Nephron (organoid): ENCODE results near the gene MMP1.

Source experiments
- H3K27ac Mint-ChIP-seq, 3 experiments: 2 replicates each; pipeline ENCODE4 v1.8.0; 2020; ENCODE audit warnings: mixed read lengths in 3 of 3, mild to moderate bottlenecking in 2 of 3, moderate library complexity in 1 of 3
- H3K27me3 Mint-ChIP-seq: 2 replicates; pipeline ENCODE4 v1.8.0; 2021; ENCODE audit warnings: low read depth, mild to moderate bottlenecking, moderate library complexity, mixed read lengths
- H3K36me3 Mint-ChIP-seq: 2 replicates; pipeline ENCODE4 v1.8.0; 2020; ENCODE audit warnings: low read depth, mixed read lengths
- H3K4me1 Mint-ChIP-seq: 2 replicates; pipeline ENCODE4 v1.8.0; 2020; ENCODE audit warnings: mixed read lengths
- H3K4me3 Mint-ChIP-seq, 3 experiments: 2 replicates each; pipeline ENCODE4 v1.8.0; 2020; ENCODE audit warnings: mild to moderate bottlenecking in 3 of 3, mixed read lengths in 3 of 3, moderate library complexity in 2 of 3
- H3K9me3 Mint-ChIP-seq: 2 replicates; pipeline ENCODE4 v1.8.0; 2020; ENCODE audit warnings: mixed read lengths
- CTCF ChIP-seq, 3 experiments: fragments of 200-600 bp; sonication (generic); IDR thresholded peaks; one replicate each; pipeline ENCODE4 v1.5.0; 2021; ENCODE audit warnings: antibody characterized with exemption in 3 of 3; ENCODE audit not compliant: unreplicated experiment in 3 of 3

Gene MMP1

GRCh38 chr11:102798012-102798746, at the start of gene MMP1:
Gene MMP1 (minus strand): TSS chr11:102798160. CDS start chr11:102798092, 68 bp downstream.
- Mint-ChIP-seq H3K9me3 (no peaks in the 10 kb centered on the region), H3K27me3 (peaks cover 7% of the 10 kb centered on the region), H3K36me3 (no peaks in the 10 kb centered on the region), H3K27ac (no peak within 1 kb of the TSS), H3K4me1 (peaks cover 8% of the 10 kb centered on the region), H3K4me3 (no peak within 1 kb of the TSS)
- no peak for TF ChIP-seq CTCF (IDR thresholded peaks at IDR 0.05; ENCODE audit: unreplicated experiment in 3 of 3)

- TF ChIP-seq CTCF (IDR thresholded peaks at IDR 0.05; ENCODE audit: unreplicated experiment in 3 of 3) = no peak
- Mint-ChIP-seq H3K9me3 (no peaks in the 10 kb centered on the region), H3K36me3 (no peaks in the 10 kb centered on the region), H3K4me1 (peaks cover 27% of the 10 kb centered on the region), H3K4me3 (no peak overlapping the region), H3K27ac (no peak overlapping the region), H3K27me3 (no peaks in the 10 kb centered on the region)
Observed at GRCh38 chr11:102846292-102846691, 48.3 kb upstream of the MMP1 start.

GRCh38 chr11:102843489-102843888, 45.5 kb upstream of the MMP1 start, which contains the start of gene MMP3:
Gene MMP3 (minus strand): TSS chr11:102843609. CDS start chr11:102843546, 63 bp downstream.
- H3K27me3 Mint-ChIP-seq = no peaks in the 10 kb centered on the region
- no peak for TF ChIP-seq CTCF (IDR thresholded peaks at IDR 0.05; ENCODE audit: unreplicated experiment in 3 of 3)
- H3K4me1 Mint-ChIP-seq = peaks cover 13% of the 10 kb centered on the region
- H3K27ac Mint-ChIP-seq = no peak within 1 kb of the TSS
- no peaks in the 10 kb centered on the region for H3K36me3 Mint-ChIP-seq
- no peaks in the 10 kb centered on the region for H3K9me3 Mint-ChIP-seq
- no peak within 1 kb of the TSS for H3K4me3 Mint-ChIP-seq

GRCh38 chr11:102842930-102843329, 45.0 kb upstream of the MMP1 start:
- peaks cover 2% of the 10 kb centered on the region for H3K27me3 Mint-ChIP-seq

GRCh38 chr11:102840018-102840417, 42.1 kb upstream of the MMP1 start:
- Mint-ChIP-seq H3K36me3 (no peaks in the 10 kb centered on the region), H3K27ac (no peak overlapping the region), H3K9me3 (no peaks in the 10 kb centered on the region), H3K4me3 (no peak overlapping the region), H3K4me1 (peaks cover 31% of the 10 kb centered on the region), H3K27me3 (peaks cover 3% of the 10 kb centered on the region)
- no peak for TF ChIP-seq CTCF (IDR thresholded peaks at IDR 0.05; ENCODE audit: unreplicated experiment in 3 of 3)

More at GRCh38 chr11:102842930-102843329, 45.0 kb upstream of the MMP1 start:
- H3K4me3 Mint-ChIP-seq = no peak overlapping the region
- peaks cover 13% of the 10 kb centered on the region for H3K4me1 Mint-ChIP-seq
- H3K36me3 Mint-ChIP-seq = no peaks in the 10 kb centered on the region
- no peaks in the 10 kb centered on the region for H3K9me3 Mint-ChIP-seq
- no peak for TF ChIP-seq CTCF (IDR thresholded peaks at IDR 0.05; ENCODE audit: unreplicated experiment in 3 of 3)
- H3K27ac Mint-ChIP-seq = no peak overlapping the region

GRCh38 chr11:102837646-102838045, 39.7 kb upstream of the MMP1 start:
- Mint-ChIP-seq H3K9me3 (no peaks in the 10 kb centered on the region), H3K36me3 (no peaks in the 10 kb centered on the region), H3K27me3 (peaks cover 3% of the 10 kb centered on the region), H3K4me1 (peaks cover 19% of the 10 kb centered on the region), H3K27ac (no peak overlapping the region), H3K4me3 (no peak overlapping the region)
- TF ChIP-seq CTCF (IDR thresholded peaks at IDR 0.05; ENCODE audit: unreplicated experiment in 3 of 3) = no peak
